C4-2B (cell line): Measurements from ENCODE around the gene FBXL15.

Experiments used
- H3K27ac ChIP-seq: fragments of 450-650 bp; 2 replicates; pipeline ENCODE4 v1.5.1; 2017
- CTCF ChIP-seq: fragments of 450-650 bp; conservative IDR thresholded peaks from 2 replicates; pipeline ENCODE4 v1.5.1; 2017; ENCODE audit warnings: mild to moderate bottlenecking
- ZFX ChIP-seq: fragments of 450-650 bp; IDR thresholded peaks from 2 replicates; pipeline ENCODE4 v1.6.1; 2017

The FBXL15 gene

GRCh38 chr10:102434394-102435132, 13.9 kb downstream of the FBXL15 start:
- TF ChIP-seq CTCF = no peak
- no peak for TF ChIP-seq ZFX
- H3K27ac ChIP-seq = no peak overlapping the region

- H3K27ac ChIP-seq = no peak overlapping the region
- TF ChIP-seq ZFX (no peak), CTCF (no peak)
Observed at GRCh38 chr10:102435133-102435497, 14.5 kb downstream of the FBXL15 start.

- H3K27ac ChIP-seq = no peak overlapping the region
- TF ChIP-seq CTCF (no peak), ZFX (no peak)
Observed at GRCh38 chr10:102435529-102436233, 15.0 kb downstream of the FBXL15 start.

GRCh38 chr10:102436312-102436711, 15.7 kb downstream of the FBXL15 start:
- H3K27ac ChIP-seq = no peak overlapping the region
- no peak for TF ChIP-seq ZFX
- TF ChIP-seq CTCF = no peak

GRCh38 chr10:102437515-102437914, 16.9 kb downstream of the FBXL15 start:
- no peak for TF ChIP-seq CTCF
- no peak for TF ChIP-seq ZFX

GRCh38 chr10:102438374-102438773, 17.7 kb downstream of the FBXL15 start:
- no peak overlapping the region for H3K27ac ChIP-seq
- TF ChIP-seq CTCF (no peak), ZFX (no peak)

More at GRCh38 chr10:102437515-102437914, 16.9 kb downstream of the FBXL15 start:
- H3K27ac ChIP-seq = no peak overlapping the region

- TF ChIP-seq CTCF (no peak), ZFX (no peak)
- no peak overlapping the region for H3K27ac ChIP-seq
Observed at GRCh38 chr10:102444851-102445250, 24.2 kb downstream of the FBXL15 start.
